K562 (cell line): ENCODE results near the gene LACTB. TPM values are rescaled to one million over a fixed set of nuclear protein-coding genes. Genes with fewer than 3 reads are reported as not detected.

Experiments used
- CTBP1 ChIP-seq: fragments of 450-650 bp; IDR thresholded peaks from 2 replicates; pipeline ENCODE4 v1.6.1; 2016; ENCODE audit warnings: borderline replicate concordance
- EP400 ChIP-seq: fragments of 450-650 bp; IDR thresholded peaks from 2 replicates; pipeline ENCODE4 v1.6.1; 2017; ENCODE audit warnings: antibody characterized with exemption, mild to moderate bottlenecking, moderate library complexity
- HNRNPLL ChIP-seq: fragments of 200-400 bp; formaldehyde crosslinking; IDR thresholded peaks from 2 replicates; pipeline ENCODE4 v1.6.1; 2017; ENCODE audit warnings: low read length, low read depth, mild to moderate bottlenecking; ENCODE audit not compliant: poor library complexity, severe bottlenecking
- KAT7 ChIP-seq: sonication (generic); formaldehyde crosslinking; IDR thresholded peaks from 2 replicates; pipeline ENCODE4 v1.8.0; 2022; ENCODE audit warnings: missing genetic modification reagents, mild to moderate bottlenecking, borderline replicate concordance
- MBD2 ChIP-seq: sonication (generic); IDR thresholded peaks from 2 replicates; pipeline ENCODE4 v1.6.1; 2016; ENCODE audit warnings: low read depth, borderline replicate concordance
- PBX2 ChIP-seq, 2 experiments: IDR thresholded peaks in 1 of 2; conservative IDR thresholded peaks in 1 of 2; 2 replicates each; pipeline ENCODE4 v1.6.1; 2016; ENCODE audit warnings: low read depth in 2 of 2, mild to moderate bottlenecking in 1 of 2, missing compliant biosample characterization in 1 of 2, missing genetic modification characterization in 1 of 2, moderate library complexity in 1 of 2
- PHB ChIP-seq: fragments of 250-450 bp; sonication (Bioruptor Pico); IDR thresholded peaks from 2 replicates; pipeline ENCODE4 v1.5.0; 2021
- PHF8 ChIP-seq: fragments of 200-600 bp; sonication (generic); IDR thresholded peaks from 2 replicates; pipeline ENCODE4 v1.6.1; 2012; ENCODE audit warnings: mixed run types, mild to moderate bottlenecking, inconsistent platforms, low read length, moderate library complexity, borderline replicate concordance
- POLR2G ChIP-seq: fragments of 200-400 bp; formaldehyde crosslinking; IDR thresholded peaks from 2 replicates; pipeline ENCODE4 v1.6.1; 2017; ENCODE audit warnings: low read depth, mild to moderate bottlenecking, antibody characterized with exemption, low read length, moderate library complexity
- POLR2H ChIP-seq: IDR thresholded peaks from 2 replicates; pipeline ENCODE4 v1.6.1; 2016; ENCODE audit warnings: missing genetic modification characterization, low read depth, mild to moderate bottlenecking, control low read depth, missing compliant biosample characterization, moderate library complexity
- RBM25 ChIP-seq: fragments of 200-400 bp; formaldehyde crosslinking; IDR thresholded peaks from 2 replicates; pipeline ENCODE4 v1.6.1; 2018; ENCODE audit warnings: low read length, low read depth, moderate library complexity; ENCODE audit not compliant: severe bottlenecking
- RCOR1 ChIP-seq, 2 experiments: IDR thresholded peaks; 2 replicates each; pipeline ENCODE4 v1.6.1; 2012; ENCODE audit warnings: low read depth in 2 of 2, low read length in 2 of 2, borderline replicate concordance in 1 of 2, improper control_type of control experiment in 1 of 2
- SFPQ ChIP-seq: fragments of 200-400 bp; formaldehyde crosslinking; IDR thresholded peaks from 2 replicates; pipeline ENCODE4 v1.6.1; 2017; ENCODE audit warnings: mild to moderate bottlenecking, low read depth, low read length, moderate library complexity
- SIN3A ChIP-seq, 2 experiments: fragments of 150-350 bp in 1 of 2; IDR thresholded peaks; 2 replicates each; pipeline ENCODE4 v1.6.1; 2011 to 2016; ENCODE audit warnings: borderline replicate concordance in 2 of 2, low read depth in 2 of 2, low read length in 2 of 2, mild to moderate bottlenecking in 2 of 2, moderate library complexity in 2 of 2; ENCODE audit not compliant: control insufficient read depth in 1 of 2
- TAF9B ChIP-seq: fragments of 450-650 bp; IDR thresholded peaks from 2 replicates; pipeline ENCODE4 v1.6.1; 2018; ENCODE audit warnings: mild to moderate bottlenecking; ENCODE audit not compliant: partially characterized antibody
- TCF3 ChIP-seq: sonication (generic); formaldehyde crosslinking; IDR thresholded peaks from 2 replicates; pipeline ENCODE4 v1.4.0; 2020; ENCODE audit warnings: mild to moderate bottlenecking, missing genetic modification reagents
- TFAP4 ChIP-seq: sonication (generic); formaldehyde crosslinking; IDR thresholded peaks from 2 replicates; pipeline ENCODE4 v1.8.0; 2022; ENCODE audit warnings: missing genetic modification reagents, mild to moderate bottlenecking, moderate library complexity, borderline replicate concordance
- ZFX ChIP-seq: sonication (generic); formaldehyde crosslinking; IDR thresholded peaks from 2 replicates; pipeline ENCODE4 v1.8.0; 2022; ENCODE audit warnings: mild to moderate bottlenecking, missing genetic modification reagents, moderate library complexity
- ZNF143 ChIP-seq: sonication (generic); formaldehyde crosslinking; IDR thresholded peaks from 2 replicates; pipeline ENCODE4 v1.9.0; 2022; ENCODE audit warnings: mild to moderate bottlenecking, missing genetic modification reagents
- polyA plus RNA-seq, 8 experiments: library from polyadenylated mRNA; depleted of rRNA in 4 of 8; stranded (reverse) in 5 of 8; unstranded in 3 of 8; fragments of >200 nt; fragmentation: Nextera tagmentation in 2 of 8; fragmentation: Illumina TruSeq in 1 of 8; extraction: Ambion mirVana in 2 of 8; extraction: Trizol in 1 of 8; gene quantifications; 2 replicates each; pipeline versions ENCODE4 v1.2.1 to v1.2.3, GENCODE V29; 2011 to 2014; ENCODE audit warnings: inconsistent platforms in 1 of 8, missing spikeins in 1 of 8
- total RNA-seq, 7 experiments: library from RNA; depleted of rRNA in 6 of 7; stranded (reverse); fragments of >200 nt in 6 of 7; fragmentation: Illumina TruSeq in 2 of 7; extraction: Trizol in 2 of 7; gene quantifications; 2 replicates each; pipeline versions ENCODE4 v1.2.1 to v1.2.3, GENCODE V29; 2011 to 2021; ENCODE audit warnings: low replicate concordance in 1 of 7

LACTB gene
- total and polyA plus RNA-seq, 9 of the 15 experiments (the other 6 are each of a cell fraction or from before 2014, with no cell fraction given): 3.1 to 15.5 (median 9.8) TPM

- TF ChIP-seq SFPQ: no peak
- peak; percentile 73; the same call in 1 of the 2 replicates for TF ChIP-seq CTBP1
- TF ChIP-seq SIN3A (IDR thresholded peaks at IDR 0.05; ENCODE audit: borderline replicate concordance in 2 of 2, control insufficient read depth in 1 of 2, low read depth in 2 of 2, low read length in 2 of 2): peak; percentile 14 to 55; a peak in 1 of 4 replicates
- peak; percentile 74; the same call in 1 of the 2 replicates for TF ChIP-seq TFAP4
- peak; percentile 66; the same call in 1 of the 2 replicates for TF ChIP-seq PHF8
- TF ChIP-seq POLR2G: peak; percentile 83
- no peak for TF ChIP-seq EP400
- TF ChIP-seq TCF3 (CRISPR knock-in tag): 0 out of 2 replicates have a peak, but pooled peaks have one; percentile 18
- TF ChIP-seq MBD2: peak; percentile 97
- no peak for TF ChIP-seq PHB (CRISPR knock-in tag)
- no peak for TF ChIP-seq HNRNPLL
- peak; percentile 48; the same call in 1 of the 2 replicates for TF ChIP-seq POLR2H
- no peak for TF ChIP-seq PBX2 (CRISPR knock-in tag; IDR thresholded peaks at IDR 0.05; ENCODE audit: low read depth)
- no peak for TF ChIP-seq PBX2 (tag; conservative IDR thresholded peaks at IDR 0.05; ENCODE audit: low read depth)
- TF ChIP-seq ZFX (CRISPR knock-in tag): peak; percentile 33
- peak; percentile 95 for TF ChIP-seq ZNF143 (CRISPR knock-in tag)
- peak; percentile 65; the same call in 1 of the 2 replicates for TF ChIP-seq KAT7 (CRISPR knock-in tag)
- no peak for TF ChIP-seq TAF9B
- TF ChIP-seq RCOR1 (IDR thresholded peaks at IDR 0.05; ENCODE audit: borderline replicate concordance in 1 of 2, low read depth in 2 of 2, low read length in 2 of 2): 0 out of 4 replicates have a peak, but pooled peaks of 1 of the 2 experiments have one; percentile 14
- TF ChIP-seq RBM25: peak; percentile 23
Measured at GRCh38 chr15:63188926-63189871, 67.5 kb downstream of the LACTB start, which contains the start of gene RAB8B (continued).
